Neural progenitor cell (in vitro differentiated cells): ENCODE measurements around the gene GPR180.

Experiments
- EZH2phosphoT487 ChIP-seq: fragments of 200-600 bp; sonication (generic); IDR thresholded peaks from 2 replicates; pipeline ENCODE4 v1.6.1; 2017; ENCODE audit warnings: antibody characterized with exemption
- TF ChIP-seq, protein P1 (sequence below): fragments of 200-600 bp; sonication (generic); IDR thresholded peaks from 2 replicates; pipeline ENCODE4 v1.5.1; 2017; ENCODE audit warnings: antibody characterized with exemption, mild to moderate bottlenecking

DNA sequence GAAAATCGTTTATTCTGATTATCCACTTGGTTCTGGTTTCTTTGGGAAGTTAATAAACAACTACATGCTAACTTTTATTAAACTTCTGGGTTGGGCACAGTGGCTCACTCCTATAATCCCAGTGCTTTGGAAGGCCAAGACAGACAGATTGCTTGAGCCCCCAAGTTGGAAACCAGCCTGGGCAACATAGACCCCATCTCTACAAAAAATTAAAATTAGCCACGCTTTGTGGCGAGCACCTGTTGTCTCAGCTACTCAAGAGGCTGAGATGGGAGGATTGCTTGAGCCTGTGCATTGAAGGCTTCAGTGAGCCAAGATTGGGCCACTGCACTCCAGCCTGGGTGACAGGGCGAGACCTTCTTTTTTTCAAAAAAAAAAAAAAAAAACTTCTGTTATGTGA is 21.7 kb downstream of the GPR180 start:
- TF ChIP-seq, protein P1, sequence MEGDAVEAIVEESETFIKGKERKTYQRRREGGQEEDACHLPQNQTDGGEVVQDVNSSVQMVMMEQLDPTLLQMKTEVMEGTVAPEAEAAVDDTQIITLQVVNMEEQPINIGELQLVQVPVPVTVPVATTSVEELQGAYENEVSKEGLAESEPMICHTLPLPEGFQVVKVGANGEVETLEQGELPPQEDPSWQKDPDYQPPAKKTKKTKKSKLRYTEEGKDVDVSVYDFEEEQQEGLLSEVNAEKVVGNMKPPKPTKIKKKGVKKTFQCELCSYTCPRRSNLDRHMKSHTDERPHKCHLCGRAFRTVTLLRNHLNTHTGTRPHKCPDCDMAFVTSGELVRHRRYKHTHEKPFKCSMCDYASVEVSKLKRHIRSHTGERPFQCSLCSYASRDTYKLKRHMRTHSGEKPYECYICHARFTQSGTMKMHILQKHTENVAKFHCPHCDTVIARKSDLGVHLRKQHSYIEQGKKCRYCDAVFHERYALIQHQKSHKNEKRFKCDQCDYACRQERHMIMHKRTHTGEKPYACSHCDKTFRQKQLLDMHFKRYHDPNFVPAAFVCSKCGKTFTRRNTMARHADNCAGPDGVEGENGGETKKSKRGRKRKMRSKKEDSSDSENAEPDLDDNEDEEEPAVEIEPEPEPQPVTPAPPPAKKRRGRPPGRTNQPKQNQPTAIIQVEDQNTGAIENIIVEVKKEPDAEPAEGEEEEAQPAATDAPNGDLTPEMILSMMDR, result no peak
- no peak for TF ChIP-seq EZH2phosphoT487
